Stimulated activated naive CD8-positive, alpha-beta T cell treated with anti-CD3 and anti-CD28 coated beads, Interleukin-15, Interleukin-2, amounts not matched to agents 100 U/mL and 50 U/mL, for 24 hours (primary cell): ENCODE data around the gene KLHL29.
A peak's percentile ranks its signal among the peaks of the same experiment; 100 is the strongest.

ENCODE experiments used
- ATAC-seq: fragments of 150-1000 bp; cut with Tn5 transposase; one replicate; pipeline ENCODE4 v1.10.0; 2021
- DNase-seq: peaks from one replicate; pipeline ENCODE4 v3.0.0; 2021

Gene KLHL29

DNA sequence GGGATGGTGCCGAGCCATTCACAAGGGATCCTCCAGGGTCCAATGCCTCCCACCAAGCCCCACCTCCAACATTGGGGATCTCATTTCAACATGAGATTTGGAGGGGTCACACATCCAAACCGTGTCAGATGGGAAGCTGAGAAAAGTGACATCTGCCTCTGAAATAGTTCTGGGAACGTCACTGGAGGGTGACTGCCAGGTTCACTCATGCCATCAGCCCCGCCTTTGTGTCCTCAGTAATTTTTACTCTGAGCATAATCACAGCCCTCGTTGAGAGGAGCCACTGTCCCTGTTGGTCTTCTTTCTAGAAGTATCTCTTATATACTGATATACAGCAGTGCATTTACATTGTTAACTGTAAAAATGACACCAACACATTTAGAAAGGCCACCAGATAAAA, 67.4 kb downstream of the KLHL29 start:
- no peak for DNase-seq
- ATAC-seq, result no peak

DNA sequence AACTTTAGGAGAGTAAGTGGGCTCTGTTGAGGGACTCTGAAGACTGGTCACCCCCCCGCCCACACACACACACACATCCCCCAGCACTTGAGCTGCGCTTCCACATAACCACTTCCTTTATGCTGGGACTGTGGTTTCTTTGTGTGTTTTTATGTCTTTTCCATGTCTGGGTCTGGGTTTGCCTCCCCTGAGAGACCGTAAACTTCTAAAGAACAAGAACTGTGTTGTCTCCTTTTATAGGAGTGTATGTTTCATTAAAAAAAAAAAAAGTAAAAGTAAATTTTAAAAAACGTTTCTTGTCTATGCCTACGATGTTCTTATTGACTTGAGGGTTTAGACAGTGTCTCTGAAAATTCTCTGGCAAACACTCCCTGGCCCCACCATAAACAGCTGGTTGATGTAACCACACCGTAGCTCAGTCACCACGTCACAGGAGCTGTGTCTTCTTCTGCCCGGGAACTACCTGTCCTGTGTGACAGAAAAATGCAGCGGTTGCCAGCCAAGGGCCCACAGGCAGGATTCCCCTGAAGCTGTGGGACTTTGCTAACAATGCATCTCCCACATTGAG, 68.0 kb downstream of the KLHL29 start:
- DNase-seq, result peak; percentile 36
- peak; percentile 76 for ATAC-seq

DNA sequence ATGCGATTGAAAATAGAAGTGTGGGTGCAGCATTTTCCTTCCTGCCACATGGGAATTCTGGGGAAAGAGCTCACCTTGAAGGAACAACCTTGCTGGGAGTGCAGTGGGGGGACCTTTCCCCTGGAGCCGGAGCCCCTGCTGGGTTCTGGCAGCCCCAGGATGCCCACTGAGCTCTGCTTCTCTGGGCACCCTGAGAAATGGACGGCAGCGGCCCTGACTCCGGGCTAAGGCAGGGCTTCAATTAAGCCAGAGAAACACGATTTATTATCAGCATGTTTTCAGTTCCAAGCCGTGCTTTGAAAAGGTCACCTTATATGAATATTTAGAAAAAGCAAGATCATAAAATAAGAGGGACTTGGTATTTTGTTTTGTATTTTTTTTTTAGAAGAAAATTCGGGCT, 68.5 kb downstream of the KLHL29 start:
- no peak for DNase-seq
- ATAC-seq, result no peak

DNA sequence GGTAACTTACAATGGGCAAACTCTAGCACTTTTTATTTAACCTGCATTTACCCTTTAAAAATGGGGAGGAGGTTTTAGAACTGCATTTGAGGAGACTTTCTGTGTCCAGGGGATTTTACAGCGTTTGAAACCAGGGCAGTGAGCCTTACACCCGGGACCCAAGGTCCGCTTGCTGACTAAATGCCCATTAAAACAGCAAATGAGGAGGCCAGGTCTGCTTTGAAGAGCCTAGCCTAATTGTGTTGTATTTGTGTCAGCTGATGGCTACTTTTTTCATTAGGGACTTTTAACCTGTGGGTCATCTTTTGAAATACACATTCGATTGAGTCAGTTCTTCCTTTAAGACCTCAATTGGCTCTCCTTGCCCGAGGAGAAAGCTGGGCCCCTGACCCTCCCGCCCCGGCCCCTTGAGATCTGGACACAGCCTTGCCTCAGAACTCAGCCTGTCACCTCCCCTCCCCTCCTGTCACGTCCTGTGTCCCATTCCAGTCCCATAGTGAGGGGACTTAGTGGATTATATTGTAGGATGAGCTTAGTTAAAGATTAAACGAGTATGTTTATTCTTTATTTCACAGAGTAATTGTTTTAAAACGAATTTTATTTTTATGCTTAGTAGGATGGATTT, 69.0 kb downstream of the KLHL29 start:
- DNase-seq (no peak), ATAC-seq (no peak)

DNA sequence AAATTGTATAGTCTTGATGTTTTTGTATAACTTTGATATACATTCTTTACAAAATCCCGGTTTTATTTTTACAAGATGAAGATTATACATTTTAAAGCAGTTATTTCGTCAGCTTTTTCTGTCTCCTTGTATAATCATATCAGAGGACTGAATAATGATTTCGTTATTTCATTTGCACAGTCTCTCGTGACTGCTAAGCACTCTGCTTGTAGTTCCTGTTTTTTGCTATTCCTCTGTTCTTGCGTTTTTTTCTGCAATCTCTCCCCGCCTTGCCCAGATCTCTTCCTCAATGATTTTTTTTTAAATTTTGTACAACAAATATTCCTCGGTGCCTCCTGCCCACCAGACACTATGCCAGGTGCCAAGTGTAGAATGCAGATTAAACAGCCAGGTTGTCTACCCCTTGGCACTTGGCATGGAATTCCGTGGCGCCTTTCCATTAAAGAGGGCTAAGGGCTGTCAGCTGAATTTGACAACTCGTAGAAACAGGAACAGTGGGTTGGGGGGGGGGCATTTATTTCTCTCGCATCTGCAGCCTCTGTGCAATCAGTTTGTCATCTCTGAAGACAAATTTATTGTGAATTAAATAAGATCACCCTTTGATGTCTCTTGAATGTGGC, 69.6 kb downstream of the KLHL29 start:
- DNase-seq, result no peak

DNA sequence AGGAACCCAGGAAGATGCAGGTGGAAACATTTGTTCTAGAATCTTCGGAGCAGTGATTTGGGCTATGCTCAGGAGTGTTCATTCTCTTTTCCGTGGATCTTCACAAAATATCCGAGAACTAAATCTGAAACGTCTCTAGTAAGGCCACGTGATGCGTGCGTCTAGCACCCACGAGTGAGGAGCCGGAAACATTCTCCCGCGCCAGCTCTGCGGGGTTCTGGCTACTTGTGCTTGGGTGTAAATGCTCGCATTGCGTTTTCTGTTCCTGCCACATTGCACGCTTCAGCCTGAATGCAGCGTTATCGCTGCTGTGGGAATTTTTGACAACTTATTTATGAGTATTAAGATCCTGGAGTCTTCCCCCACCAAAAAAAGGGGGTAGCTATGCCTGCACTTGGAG, 71.4 kb downstream of the KLHL29 start:
- ATAC-seq, result no peak
- no peak for DNase-seq

More for the DNA sequence above, 69.6 kb downstream of the KLHL29 start:
- no peak for ATAC-seq

DNA sequence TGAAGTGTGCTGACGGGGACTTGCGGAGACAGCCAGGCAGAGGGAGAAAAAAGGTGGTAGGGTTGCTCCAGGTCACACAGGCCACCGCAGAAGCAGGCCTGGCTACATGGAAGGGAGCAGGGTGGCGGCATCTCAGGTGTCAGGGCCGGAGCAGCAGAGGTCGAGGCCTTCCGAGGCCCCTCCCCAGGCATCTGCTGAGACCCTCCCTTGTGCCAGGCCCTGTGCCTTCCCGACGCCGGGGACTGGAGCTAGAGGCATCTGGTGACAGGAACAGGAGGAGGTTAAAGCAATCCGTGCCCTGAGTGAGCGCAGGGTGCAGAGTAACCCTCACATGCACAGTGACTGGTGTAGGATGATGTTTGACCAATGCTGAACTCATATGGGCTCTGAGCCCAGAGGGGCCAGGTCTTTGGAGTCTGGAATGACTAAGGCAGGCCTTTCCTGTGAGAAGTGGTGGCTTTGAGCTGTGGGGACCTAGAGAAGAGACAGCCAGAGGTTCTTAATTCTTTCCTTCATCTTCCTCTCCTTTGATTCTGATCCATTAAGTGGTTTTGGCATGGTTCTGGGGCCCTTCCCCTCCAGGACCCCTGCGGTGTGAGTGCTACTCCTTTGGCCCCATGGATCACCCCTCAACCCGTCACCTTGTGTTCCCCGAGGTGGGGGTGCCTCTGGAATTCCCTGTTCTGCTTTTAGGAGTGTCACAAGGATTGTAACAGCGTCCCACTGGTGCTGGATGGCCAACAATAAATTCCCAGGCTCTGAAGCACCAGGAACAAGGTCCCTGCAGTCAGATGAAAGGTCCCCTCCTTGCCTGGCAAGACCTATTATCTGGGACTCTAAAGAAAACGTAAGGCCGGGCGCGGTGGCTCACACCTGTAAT, 72.1 kb downstream of the KLHL29 start:
- ATAC-seq, result no peak
- no peak for DNase-seq

DNA sequence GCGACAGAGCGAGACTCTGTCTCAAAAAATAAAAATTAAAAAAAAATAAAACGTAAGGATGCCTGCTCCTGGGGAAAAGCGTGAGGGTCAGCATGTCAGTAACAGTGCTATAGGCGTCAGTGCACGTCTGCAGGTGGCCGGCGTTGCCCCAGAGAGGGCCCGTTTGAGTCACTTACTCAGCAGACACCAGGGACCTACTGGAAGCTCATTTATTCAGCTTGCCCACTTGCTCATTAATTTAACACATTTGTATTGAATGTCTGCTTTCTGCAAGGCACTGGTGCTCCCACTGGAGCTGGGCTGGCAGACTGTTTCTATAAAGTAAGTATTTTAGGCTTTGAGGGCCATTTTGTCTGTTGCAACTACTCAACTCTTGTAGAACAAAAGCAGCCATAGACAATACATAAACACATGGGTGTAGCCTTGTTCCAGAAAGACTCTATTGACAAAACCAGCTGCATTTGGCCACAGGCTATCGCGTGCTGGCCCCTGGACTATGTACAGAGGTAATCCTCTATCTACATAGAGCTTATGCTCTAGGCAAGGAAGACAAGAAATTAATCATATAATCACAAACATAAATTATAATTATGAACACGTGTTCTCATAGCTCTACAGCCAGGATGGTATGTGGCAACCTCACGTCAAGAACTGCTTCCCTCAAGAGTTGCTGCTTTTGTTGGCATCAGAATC, 73.2 kb downstream of the KLHL29 start:
- DNase-seq (no peak), ATAC-seq (no peak)

DNA sequence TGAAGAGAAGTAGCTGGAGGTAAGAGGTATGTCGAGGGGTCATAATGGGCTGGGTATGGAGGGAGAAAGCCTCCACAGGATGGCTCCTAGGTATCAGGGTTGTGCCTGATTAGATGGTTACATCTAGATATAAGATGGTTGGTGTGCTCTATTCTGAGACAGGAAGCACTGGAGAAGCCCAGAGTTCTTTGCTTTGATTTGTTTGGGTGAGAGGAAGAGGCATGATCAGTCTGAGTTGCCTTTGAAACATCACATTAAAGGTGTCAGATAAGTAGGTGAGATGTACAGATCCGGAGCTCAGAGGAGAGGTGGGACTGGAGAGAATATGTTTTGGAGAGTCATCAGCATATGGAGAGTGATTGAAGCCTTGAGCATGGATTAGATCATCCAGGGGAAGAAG, 74.1 kb downstream of the KLHL29 start:
- DNase-seq (no peak), ATAC-seq (no peak)

DNA sequence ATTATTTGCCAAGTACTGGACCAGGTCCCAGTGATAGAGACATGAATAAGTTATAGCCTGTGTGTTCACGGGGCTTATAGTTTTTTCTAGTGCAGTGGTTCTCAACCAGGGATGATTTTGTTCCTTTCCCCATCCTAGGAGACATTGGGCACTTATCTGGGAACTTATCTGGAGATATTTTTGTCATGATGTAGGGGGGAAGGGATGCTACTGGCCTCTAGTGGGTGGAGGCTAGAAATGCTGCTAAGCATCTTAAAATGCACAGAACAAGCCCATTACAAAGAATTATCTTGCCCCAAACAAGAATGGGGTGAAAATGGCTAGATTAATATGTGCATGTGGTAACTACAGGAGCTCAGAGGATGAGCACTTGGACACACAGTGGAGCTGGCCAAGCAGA, 75.2 kb downstream of the KLHL29 start:
- ATAC-seq, result no peak
- no peak for DNase-seq

DNA sequence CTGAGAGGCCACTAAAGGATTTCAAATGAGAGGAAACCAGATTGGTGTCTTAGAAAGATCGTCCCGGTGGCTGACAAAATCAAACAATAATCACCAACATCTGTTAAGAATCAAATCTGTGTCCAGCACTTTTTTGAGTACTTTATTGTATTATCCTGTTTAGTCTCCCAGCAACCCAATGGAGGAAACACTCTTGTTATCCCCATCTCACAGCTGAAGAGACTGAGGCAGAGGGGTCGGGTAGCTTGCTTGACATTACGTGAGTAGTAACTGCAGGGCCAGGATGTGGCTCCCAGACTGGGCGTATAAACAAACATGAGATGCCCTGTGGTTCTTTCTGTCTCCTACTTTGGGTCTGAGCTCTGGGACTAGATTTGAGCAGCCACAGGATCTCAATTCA, 76.0 kb downstream of the KLHL29 start:
- DNase-seq (no peak), ATAC-seq (no peak)

DNA sequence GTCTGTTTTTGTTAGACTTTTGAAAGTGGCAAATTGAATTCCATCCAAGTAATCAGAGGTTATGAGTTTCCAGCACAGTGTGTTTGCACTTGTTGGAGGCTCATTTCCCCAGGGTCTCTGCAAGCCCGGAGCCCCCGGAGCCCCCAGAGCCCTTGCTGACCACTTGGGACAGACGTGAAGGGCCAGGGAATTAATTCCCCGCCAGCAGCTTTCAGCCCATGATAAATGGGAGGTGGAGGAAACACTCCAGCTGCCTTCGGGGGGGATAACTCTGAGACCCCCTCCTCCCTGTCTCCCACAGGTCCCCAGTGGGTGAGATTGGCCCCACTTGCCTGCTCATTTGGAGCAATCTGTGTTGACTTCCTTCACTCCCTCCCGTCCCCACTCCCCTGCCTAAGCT, 79.2 kb downstream of the KLHL29 start:
- no peak for ATAC-seq
- no peak for DNase-seq

DNA sequence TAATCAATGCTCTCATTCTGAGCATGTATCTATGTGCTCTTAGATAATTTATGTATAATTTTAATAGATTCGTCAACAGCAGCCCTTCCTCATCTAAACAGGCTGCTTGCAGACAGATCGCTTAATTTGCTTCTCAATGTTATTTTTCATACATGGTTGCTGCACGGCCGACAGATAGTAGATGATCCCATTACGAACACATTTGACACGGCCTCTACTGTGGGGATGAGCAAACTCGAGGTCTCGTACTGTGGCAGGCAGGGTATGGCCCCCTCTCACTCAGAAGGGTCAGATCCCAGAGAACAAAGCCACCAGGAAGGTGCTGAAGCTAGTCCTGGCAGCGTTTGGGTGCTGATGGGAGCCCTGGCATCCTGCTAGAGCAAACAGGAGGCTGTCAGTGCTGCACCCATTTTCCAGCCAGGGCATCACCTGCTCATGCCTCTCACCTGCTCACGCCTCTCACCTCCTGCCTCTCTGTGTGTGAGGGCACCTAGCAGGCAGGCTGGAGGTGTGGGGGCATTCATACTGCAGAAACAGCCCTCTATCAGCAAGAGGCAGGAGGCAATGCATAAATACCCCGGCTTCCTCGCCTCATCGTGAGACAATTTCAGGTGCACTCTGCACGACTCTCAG, 80.0 kb downstream of the KLHL29 start:
- DNase-seq (no peak), ATAC-seq (no peak)

DNA sequence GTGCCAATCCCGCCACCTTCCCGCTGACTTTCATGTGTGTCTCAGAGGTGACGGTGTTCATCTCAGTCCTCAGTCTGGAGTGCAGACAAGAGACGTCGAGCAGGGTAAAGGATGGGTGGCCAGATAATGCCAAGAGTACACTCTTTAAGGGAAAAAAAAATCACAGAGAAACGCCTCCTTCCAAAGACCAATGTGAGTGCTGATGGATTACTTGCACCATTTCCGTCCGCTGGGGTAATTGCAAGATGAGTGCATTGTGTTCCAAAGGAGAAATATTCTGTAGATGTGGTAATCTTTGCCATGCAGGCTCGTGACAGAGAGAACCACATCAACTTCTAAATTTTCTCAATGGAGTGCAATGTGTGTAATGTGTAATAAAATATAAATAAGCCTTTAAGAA, 81.0 kb downstream of the KLHL29 start:
- DNase-seq, result no peak
- ATAC-seq, result no peak

DNA sequence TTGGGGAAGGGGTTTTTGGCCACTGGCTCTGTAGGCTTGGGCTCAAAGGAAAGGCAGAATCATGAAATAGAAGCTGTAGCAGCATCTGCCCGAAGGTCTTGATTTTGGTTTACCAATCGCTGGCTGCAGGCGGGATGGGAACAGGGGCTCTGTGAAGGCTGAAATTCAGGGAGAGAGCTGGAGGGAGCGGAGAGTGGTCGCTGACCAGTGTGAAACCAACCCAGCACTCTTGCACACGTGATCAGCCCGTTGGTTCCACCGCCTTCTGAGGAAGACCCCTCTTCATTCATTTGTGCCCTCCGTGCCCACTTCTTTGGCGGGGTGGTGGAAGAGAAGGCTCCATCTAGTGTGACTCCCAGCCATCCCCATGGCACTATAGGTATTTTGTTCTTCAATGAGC, 82.6 kb downstream of the KLHL29 start:
- no peak for ATAC-seq
- DNase-seq, result no peak

DNA sequence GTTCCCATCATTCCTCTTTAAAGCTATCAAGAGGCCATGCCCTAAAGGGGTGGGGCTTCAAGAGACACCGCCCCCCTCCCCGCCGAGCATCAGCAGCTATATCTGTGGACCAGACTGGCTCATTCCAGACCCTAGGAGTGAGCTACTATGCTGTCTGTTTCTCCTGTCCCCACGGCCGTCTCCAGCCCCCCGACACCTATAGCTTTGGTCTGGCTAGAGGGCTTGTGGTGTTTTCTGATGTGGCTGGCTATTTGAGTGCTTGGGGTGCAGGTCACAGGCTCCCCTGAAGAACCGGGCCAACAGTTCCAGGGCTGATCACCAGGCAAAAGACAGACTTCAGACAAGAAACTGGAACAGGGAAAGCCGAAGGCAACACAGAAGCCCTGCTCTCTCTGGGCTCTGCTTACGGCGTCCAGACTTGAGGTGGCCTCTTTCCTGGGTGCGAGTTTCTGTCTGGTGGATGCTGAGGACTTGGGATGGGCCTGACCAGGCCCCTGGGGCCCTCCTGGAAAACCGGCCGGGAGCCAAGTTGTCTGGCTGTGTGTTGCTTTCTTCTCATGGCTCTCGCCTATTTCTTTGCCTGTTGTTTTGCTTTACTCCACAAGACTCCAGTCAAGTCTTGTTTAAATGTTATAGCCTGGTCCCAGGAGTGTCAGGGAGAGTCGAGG, 83.6 kb downstream of the KLHL29 start:
- no peak for ATAC-seq

DNA sequence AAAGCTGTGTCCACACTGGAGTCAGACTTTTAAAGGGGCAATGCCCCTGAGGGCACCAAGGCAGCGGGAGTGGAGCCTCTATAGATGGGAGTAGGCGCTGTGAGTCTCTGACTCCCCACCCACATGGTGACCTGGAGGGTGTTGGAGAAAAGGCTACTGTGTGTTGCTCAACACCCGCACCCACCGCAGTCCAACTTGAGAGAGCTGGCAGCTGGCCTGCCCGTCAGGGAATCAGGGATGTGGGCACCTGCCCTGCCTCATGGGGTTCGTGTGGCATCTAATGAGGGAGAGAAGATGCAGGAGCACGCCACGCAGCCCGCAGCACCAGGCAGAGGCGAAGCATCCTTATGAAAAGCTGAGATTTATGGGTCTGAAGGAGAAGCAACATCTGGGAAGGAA, 84.2 kb downstream of the KLHL29 start:
- DNase-seq, result no peak
- ATAC-seq, result no peak

More for the DNA sequence above, 83.6 kb downstream of the KLHL29 start:
- no peak for DNase-seq

DNA sequence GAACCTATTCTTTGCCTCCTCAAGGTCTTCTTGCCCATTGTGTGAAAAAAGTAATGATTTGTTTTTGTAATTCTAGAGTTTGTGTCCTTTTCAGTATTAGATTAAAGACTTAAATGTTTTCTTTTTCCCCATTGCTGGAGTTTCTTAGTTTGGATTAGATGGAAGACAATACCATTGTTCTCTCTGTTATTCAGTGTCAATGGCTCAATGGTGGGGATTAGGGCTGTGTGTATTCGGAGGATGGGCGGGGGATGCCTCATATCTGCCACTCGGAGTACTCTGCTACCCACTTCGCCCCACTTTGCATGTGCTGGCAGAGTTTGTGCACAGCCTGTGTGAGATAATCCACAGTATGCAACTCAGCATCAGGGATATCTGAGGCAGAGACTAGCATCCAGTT, 90.1 kb downstream of the KLHL29 start:
- no peak for ATAC-seq

DNA sequence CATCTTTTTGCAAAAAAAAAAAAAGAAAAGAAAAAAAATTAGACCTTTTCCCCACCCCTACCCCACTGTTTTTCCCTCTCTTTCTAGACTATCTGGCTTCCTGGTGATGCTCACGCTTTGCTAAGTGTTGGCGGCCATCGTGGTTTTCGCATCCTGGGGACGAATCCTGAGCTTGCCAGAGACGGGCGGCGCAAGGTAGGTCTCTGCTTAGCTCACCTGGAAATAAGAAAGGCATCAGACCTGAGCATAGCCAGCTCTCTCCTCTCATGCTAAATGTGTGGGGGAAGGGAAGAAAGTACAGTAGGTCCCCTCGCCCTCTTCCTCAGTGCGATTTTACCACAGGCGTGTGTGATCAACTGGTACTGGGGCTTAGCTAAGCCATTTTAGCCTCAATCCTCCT, 90.5 kb downstream of the KLHL29 start:
- no peak for DNase-seq
- no peak for ATAC-seq

More for the DNA sequence above, 90.1 kb downstream of the KLHL29 start:
- no peak for DNase-seq

DNA sequence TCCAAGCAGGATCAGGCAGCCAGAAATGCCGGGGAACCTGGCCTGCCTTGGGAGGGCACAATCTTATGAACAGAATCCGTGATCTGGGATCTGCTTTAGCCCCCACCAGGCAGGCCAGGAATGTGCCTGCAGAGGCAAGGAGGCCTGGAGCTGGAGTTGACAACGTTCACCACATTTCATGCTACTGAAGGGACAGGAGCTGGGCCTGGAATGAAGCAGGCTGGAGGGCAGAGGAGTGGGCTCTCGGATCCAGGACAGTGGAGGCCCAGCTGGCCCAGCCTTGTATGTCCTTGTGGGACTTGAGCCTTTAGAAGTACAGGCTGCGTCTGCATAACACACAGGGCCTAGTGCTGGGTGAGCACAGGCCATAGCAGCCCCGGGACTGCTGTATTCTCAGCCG, 91.8 kb downstream of the KLHL29 start:
- DNase-seq, result no peak
- no peak for ATAC-seq

DNA sequence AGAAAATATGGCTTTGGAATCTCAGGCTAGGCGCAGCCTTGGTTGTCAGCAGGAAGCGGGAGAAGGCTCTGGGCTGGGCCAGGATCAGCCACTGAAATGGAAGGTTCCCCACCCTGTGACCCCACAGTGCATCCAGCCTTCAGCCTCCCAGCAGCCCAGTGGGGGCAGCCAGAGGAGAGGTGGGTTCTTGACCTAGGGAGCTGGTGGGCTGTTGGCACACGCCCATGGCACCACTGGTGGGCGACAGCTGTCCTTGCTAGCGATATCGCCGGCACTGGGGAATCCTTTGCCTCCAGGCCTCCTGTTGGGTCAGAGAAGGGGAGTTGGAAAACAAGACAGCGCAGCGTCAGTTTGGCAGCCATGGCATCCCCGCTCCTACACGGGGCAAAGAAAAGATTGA, 92.4 kb downstream of the KLHL29 start:
- ATAC-seq (no peak), DNase-seq (no peak)
